Kidney glomerular epithelial cell (primary cell): ENCODE measurements around the gene KIF3B.
A peak's percentile ranks its signal among the peaks of the same experiment; 100 is the strongest.
"Not testable (repeated sequence)": the region's sequence is repeated elsewhere in the genome, so short reads cannot be mapped to it uniquely, and the experiment has no call there.

Experiments
- DNase-seq: peaks from one replicate; lab custom pipeline; 2025; lab: John Stamatoyannopoulos, UW

The KIF3B gene

DNA sequence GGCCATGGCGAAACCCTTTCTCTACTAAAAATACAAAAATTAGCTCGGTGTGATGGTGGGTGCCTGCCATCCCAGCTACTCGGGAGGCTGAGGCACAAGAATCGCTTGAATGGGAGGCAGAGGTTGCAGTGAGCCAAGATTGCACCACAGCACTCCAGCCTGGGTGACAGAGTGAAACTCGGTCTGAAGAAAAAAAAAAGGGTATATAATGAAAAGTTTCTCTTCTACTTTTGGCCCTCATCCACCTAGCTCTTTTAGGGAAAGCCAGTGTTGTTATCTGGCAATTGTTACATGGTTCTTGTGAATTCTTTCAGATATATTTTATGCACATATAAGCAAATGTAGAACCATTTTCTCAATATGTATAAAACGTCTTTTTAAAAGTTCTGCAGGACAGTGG, 19.0 kb downstream of the KIF3B start:
- no peak for DNase-seq

DNA sequence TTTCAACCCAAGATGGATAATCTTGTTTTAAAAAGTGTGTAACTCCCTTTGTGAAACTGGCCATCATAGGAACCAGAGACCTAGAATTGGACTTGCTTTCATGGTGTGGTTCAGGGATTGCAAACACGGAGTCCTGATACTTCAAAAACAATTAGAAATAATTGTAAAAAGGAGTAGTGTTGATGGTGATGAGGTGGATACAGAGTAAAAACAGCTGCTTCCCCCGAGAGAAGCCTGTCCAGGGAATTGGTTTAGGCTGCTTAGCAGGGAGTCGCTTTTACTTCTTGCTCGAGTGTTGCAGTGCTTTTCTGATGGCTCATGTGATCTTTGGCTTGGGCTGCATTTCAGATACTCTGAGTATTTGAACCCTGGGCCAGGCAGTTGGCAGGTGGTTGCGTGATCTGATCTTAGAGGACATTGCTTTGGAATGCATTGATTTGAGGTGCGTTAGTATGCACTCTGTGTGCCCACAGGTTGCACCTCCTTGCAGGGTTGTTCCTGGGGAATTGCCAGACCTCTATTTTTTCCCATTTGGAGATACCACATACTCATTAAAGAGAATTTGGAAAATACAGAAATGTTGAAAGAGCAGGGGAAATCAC, 19.5 kb downstream of the KIF3B start:
- DNase-seq, result no peak

DNA sequence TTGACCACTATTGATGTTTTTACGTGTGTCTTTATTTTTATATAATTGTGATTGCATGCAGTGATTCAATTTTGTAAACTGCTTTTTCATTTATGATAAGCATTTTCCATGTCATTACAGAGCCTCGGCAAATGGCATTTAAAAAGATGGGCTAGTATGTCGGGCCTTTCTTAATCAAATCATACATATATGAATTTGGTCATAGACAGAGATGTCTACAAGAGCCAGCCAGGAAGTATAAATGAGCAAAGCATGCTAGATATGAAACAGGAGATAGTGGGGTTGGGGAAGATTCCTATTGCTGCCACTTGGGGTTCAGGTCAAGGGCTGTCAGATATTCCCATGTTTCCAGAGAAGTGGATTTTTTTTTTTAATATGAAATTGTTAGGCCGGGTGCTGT, 20.0 kb downstream of the KIF3B start:
- DNase-seq, result no peak

DNA sequence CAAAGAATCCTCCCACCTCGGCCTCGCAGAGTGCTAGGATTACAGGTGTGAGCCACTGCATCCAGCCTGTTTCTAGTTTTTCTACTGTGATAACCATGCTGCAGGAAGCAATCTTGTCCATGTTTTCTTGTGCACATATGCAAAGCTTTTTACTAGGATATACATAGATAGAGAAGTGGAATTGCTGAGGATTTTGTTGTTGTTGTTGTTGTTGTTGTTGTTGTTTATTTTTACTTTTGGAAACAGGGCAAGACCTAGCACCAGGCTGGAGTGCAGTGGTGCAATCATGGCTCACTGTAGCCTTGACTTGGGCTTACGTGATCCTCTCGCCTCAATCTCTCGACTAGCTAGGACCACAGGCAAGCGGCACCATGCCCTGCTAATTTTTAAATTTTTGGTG, 23.2 kb downstream of the KIF3B start:
- DNase-seq, result no peak

- no peak for DNase-seq
Observed at GRCh38 chr20:32301719-32302506, 24.5 kb downstream of the KIF3B start.

DNA sequence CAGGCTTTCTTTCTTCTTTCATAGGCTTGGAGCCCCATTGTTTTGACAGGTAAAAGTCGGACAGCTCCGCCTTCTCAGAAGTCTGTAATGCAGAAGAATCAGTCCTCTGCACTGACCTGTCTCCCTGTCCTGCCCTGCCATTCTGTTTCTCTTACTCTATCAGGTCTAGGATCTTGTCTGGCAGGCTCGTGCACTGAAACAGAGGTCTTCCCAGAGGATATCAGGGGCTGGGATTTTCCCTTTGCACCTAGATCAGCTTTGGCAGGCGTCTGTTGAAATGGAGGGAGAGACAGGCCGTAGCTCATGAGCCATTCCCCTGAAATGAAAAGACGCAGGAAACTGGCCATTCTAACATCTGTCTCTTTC, 25.0 kb downstream of the KIF3B start:
- no peak for DNase-seq

- no peak for DNase-seq
Observed at GRCh38 chr20:32304131-32304746, 26.8 kb downstream of the KIF3B start.

GRCh38 chr20:32312718-32313424, 35.4 kb downstream of the KIF3B start:
- DNase-seq, result no peak

DNA sequence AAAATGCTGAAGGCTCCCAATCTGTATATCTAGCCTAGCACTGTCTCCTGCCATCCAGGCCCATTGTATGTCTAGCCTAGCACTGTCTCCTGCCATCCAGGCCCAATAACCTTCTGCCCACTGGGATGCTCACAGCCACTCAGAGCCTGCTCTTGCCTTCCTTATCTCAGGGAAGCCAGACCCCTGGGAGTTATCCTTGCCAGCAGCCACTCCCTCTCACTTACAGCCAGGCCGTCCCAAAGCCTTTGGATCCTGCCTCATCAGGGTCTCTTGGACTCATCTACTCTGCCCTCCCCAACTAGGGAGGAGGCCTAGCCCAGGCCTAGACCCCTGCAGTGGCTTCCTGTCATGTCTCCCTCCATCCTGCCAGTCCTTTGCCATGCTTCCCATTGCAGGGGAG, 37.3 kb downstream of the KIF3B start:
- no peak for DNase-seq

GRCh38 chr20:32315399-32315798, 37.9 kb downstream of the KIF3B start:
- no peak for DNase-seq

GRCh38 chr20:32315891-32316290, 38.4 kb downstream of the KIF3B start:
- DNase-seq, result no peak

DNA sequence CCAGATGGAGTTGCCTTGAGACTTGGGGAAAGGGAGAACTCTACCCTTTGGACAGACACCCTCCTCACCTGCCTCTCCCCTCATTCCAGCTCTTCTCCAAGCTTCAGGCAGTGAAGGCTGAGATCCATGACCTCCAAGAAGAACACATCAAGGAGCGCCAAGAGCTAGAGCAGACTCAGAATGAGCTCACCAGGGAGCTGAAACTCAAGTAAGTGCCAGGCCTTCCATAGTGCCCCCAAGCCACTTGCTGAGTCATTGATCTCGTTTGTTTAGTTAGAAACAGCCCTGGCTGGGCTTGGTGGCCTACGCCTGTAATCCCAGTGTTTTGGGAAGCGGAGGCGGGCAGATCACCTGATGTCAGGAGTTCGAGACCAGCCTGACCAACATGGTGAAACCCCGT, 39.2 kb downstream of the KIF3B start:
- DNase-seq, result no peak

DNA sequence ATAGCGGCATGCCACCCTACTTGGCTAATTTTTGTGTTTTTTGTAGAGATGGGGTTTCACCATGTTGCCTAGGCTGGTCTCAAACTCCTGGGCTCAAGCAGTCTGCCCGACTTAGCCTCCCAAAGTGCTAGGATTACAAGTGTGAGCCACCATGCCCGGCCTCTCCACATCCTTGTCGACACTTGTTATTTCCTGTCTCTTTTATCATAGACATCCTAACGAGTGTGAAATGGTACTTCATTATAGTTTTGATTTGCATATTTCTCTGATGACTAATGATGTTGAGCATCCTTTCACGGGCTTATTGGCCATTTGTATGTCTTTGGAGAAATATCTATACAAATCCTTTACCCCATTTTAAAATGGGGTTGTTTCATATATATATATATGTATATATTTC, 41.6 kb downstream of the KIF3B start:
- DNase-seq, result no peak

- no peak for DNase-seq
Observed at GRCh38 chr20:32320305-32320704, 42.9 kb downstream of the KIF3B start.

GRCh38 chr20:32321390-32321789, 43.9 kb downstream of the KIF3B start:
- no peak for DNase-seq

DNA sequence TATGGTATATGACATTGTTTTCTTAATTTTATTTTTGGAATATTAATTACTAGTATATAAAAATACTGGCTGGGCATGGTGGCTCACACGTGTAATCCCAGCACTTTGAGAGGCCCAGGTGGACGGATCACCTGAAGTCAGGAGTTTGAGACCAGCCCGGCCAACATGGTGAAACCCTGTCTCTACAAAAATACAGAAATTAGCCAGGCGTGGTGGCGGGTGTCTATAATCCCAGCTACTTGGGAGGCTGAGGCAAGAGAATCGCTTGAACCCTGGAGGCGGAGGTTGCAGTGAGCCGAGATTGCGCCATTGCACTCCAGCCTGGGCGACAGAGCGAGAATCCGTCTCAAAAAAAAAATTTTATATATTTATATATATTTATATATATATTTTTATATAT, 44.8 kb downstream of the KIF3B start:
- DNase-seq, result not testable (repeated sequence)

DNA sequence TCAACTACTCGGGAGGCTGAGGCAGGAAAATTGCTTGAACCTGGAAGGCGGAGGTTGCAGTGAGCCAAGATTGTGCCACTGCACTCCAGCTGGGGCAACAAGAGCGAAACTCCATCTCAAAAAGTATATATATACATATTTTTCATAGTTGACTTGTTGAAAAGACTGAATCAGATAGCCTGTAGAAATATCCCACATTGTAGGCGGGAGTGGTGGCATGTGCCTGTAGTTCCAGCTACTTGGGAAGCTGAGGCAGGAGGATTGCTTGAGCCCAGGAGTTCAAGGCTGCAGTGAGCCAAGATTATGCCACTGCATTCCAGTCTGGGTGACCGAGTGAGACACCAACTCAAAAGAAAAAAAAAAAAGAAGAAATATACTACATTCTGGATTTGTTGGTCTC, 46.3 kb downstream of the KIF3B start:
- not testable (repeated sequence) for DNase-seq

GRCh38 chr20:32325706-32326503, 48.5 kb downstream of the KIF3B start:
- peak; percentile 12 for DNase-seq

DNA sequence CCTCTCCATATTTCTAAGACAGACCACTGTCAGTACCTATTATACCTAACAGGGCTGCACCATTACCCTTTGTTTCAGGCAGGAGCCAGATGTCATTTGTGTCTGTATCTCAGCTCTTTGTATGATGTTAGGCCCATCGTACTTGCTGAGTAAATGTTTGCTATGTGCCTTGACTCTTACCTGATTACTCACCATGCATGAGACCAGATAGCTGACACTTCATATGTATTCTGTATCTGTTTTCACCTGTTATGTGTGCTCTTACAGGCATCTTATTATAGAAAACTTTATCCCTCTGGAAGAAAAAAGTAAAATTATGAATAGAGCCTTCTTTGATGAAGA, 49.0 kb downstream of the KIF3B start:
- DNase-seq, result no peak

- DNase-seq, result peak; percentile 91
Observed at GRCh38 chr20:32327087-32327681, 49.7 kb downstream of the KIF3B start.

DNA sequence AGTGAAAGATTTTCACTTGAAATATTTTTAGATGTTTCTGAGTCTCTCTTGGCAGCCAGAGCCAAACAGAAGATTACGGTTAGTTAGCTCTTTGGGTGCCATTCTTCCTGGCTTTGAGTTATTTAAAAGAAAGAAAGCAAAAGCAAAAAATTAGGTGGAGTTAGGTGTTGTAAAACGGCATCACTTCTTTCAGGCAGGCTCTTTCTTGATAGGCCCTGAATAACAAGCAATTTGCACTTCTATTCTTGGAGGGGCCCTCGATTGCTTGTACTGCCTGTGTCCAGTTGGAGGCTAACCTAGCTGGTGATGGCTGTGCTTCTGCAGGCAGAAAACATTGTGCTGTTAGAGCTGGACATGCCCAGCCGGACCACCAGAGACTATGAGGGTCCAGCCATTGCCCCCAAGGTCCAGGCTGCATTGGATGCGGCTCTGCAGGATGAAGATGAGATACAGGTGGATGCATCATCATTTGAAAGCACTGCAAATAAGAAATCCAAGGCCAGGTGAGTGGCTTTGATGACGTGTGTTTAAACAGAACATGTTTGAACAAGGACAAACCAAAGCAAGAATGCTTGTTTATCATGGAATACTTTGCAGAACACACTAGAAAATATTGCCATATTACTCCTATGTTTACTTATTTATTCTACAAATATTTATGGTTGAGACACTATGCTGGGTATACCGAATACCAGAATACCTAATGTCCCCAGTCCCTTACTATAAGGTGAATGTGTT, 52.5 kb downstream of the KIF3B start:
- no peak for DNase-seq
